GM21576 (cell line): ENCODE results near the gene PLCD3.

Experiments used
- ATAC-seq: cut with Tn5 transposase; IDR thresholded peaks from one replicate; pipeline ENCODE4 v1.9.1; 2021; ENCODE audit warnings: mild to moderate bottlenecking, moderate library complexity; ENCODE audit not compliant: unreplicated experiment

The PLCD3 gene

DNA sequence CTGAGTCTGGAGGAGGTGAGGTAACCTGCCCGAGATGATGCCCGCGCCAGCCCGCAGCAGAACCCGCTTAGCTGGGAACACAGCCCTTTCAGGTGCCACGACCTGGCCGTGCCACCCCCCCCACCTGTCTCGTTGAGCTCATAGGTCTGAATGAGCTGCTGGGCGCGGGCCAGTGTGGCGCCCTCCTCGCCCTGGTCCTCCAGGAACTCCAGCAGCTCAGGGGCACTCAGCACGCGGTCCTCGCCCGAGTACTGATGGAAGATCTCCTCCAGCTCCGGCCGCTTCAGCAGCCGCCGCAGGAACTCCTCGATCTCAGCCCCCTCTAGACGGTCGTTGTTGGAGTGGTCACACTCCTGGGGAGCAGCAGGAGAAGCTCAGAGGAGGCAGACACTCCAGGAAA lies 13.6 kb downstream of the PLCD3 start:
- no peak for ATAC-seq

DNA sequence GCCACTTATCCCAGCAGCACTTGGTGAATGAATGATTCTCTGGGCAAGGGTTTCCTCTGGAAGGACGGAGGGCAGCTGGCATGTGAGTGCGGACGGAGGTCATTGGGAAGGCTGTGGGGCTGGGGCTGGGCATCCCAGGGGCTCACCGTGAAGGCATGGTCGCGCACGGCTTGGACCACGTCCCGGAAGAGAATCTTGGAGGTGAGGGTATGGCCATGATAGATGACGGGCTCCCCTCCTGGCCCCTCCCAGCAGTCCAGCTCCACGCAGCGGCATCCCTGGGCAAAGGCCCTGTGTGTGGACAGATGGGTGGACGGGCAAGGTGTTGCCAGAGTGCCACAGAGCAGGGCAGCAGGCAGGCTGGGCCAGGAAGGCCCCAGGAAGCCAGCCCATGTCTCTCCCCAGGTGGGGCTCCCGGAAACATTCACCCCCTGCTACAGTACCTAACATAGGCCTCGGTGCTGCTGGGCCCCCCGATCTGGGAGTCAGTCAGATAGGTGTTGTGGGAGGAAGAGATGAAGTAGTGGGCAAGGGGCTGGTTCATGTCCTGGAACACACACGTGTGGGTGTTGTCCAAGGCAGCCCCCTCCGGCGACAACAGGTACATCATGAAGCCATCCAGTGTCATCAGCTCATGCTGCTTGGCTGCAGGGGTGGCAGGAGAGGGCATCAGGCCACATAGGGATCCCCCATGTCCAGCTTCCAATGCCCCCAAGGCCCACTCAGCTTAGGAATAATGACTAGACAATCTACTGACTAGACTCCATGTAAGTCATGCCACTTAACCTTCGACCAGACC lies 14.3 kb downstream of the PLCD3 start:
- ATAC-seq: no peak

DNA sequence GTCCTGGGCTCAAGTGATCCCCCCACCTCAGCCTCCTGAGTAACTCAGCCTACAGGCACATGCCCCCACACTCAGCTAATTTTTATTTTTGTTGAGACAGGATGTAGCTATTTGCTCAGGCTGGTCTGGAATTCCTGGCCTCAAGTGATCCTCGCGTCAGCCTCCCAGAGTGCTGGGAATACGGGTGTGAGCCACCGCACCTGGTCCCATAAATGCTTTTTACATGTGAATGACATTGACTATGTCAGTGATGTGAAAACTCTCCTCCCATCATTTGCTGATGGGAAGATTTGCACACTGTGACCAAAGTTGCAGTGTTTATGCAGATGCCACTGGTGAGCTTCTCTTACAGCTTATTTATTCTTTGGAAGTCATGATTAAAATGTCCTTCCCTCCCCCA lies 15.0 kb downstream of the PLCD3 start:
- no peak for ATAC-seq

DNA sequence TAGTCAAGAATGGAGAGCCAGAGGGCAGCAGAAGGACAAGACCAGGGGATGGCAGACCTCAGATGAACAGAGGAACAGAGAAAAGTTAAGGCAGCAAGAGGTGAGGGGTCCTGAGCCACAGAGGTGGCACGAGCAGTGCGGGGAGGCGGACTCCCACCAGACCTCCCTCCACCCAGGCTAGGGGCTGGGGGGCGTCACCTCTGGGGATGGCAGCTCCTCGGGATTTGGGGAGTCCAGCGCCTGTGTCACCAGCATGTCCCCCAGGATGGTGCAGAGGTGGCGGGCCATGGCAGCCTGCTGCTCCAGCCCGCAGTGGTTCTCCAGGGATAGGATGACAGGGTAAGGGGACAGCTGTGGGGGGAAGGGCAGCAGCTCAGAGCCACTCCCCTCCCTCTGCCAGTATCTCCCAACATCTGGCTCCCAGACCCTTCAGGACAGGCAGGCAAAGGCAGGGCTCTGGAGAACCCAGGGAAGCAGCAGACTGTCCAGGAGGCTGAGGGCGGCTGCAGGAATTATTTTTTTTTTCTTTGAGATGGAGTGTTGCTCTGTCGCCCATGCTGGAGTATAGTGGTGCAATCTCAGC lies 15.8 kb downstream of the PLCD3 start:
- ATAC-seq: no peak

DNA sequence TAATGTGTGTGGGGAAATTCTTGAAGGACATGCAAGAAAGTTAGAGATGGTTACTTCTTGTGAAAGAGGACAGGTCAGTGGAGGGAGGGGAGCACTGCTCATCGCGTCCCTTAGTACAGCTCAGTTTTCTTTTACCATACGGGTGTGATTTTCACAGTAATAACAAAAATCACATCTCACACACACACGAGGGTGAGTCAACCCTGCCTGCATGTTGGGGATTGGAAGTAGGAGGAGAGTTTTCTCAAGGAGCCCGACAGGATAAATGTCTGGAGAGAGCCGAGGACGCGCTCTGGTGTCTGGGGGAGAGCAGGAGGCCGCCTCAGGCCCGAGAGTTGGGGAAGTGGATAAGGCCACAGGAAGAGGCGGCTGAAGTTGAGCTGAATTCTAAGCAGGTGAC lies 16.4 kb downstream of the PLCD3 start:
- ATAC-seq: no peak

DNA sequence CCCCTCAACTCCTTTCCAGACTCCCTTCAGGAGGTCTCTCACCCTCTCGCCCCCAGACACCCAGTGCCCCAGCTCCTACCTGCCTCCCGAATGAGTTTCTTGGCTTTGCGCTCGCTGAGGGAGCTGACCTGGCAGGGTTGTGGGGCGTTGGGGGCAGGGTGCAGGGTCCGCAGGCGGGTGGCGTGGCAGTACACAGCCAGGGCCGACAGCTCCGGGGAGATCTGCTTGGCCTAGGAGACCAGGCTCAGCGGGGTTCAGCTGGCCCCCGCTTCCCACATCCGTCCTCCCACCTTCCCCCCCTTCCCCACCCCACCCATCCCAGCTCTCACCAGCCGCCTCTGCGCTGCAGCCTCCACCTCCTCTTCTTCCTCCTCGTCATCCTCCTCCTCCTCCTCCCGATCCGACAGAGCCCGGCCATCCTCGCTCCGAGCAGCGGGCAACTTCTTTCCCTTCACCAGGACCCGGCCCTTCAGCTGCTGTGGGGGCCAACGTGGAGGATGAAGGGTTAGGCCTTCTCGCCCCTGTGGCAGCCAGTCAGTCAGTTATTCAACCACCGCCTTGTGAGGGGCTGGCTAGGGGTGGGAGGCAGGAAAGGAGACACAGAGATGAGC lies 17.2 kb downstream of the PLCD3 start:
- ATAC-seq: no peak

DNA sequence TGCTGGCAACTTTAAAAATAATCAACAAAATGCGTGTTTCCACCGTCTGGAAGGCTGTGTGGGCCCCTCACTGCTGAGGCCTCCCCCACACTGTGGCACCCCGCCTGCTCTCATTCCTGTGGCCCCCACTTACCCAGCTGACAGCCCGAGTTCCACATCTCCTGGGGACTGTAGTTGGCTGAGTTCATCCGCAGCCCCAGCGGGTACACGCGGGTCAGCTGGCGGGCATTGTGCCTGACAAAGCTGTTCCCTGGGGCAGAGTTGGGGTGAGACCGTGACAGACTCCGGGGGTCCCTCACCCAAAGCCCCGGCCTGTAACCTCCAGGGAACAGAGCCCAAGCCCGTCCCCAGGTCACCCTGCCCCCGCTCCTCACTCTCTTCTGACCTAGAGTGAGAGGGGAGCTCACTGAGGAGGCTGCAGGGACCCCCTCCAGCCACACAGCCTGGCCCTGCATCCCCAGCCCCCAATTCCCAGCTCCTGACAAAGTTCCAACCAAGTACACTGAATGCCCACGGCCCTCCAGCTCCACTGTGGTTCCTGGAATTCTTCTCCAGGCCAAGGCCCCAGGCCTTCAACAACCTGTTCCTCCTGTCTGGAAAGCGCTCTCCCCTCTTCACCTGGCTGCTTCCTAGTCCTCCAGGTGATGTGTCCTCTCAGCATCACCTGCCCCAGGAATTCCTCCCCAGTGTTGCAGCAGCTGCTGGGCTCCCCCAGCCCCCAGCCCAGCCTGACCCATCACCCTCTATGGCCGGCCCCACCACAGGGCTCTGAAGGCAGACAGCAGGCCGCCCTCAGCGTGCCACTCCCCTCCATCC lies 18.0 kb downstream of the PLCD3 start:
- ATAC-seq: no peak

DNA sequence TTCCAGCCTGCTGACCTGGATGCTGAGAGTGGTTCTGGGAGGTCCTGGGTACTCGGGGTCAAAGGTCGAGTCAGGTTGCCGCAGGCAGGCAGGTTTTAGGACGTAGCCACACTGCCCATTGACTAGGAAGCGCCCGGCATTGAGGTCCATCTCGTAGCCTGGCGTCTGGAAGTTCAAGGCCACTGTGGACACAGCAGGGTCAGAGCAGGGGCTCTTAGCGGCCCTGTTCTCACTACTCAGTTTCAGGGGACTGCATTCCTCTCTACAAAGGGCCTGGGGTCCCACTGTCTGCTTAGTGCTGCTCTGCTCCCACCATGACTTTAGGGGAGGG lies 18.9 kb downstream of the PLCD3 start:
- ATAC-seq: no peak

DNA sequence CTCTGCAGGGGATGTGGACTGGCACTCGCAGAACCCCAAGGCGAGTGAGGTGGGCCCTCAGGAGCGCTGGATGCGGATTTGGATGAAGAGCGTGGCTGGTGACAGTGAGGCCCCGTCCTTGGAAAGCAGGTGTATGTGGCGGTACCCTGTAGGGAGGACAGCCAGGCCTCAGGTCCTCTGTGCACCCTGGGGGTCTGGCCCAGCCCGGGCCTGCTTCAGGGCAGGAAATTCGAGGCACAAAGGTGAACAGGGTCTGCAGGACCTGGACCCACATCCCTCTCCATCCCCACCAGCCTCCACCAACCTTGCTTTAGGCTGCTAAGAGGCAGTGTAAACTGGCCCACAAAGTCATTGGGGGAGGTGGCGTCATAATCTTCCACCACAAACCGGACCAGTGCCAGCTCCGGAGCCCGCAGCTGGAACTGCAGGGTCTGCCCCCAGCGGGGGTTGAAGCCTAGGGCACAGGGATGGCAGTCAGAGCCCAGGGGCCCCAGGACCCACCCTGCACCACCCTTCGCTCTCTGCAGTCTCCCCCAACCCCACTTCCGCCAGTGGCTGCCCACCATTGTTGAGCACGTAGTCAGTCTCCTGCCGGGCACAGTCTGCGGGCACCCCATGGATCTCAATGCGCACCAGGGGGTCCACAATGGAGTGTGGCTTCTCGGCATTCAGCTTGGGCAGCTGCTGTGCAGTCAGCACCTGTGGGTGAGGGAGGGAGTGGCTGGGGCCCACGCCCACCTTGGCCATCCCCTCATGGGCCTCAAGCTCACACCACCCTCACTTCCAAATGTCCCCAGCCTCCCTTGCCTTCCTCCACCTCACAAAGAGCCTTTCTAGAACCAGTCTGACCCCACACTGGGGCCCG lies 19.5 kb downstream of the PLCD3 start:
- no peak for ATAC-seq

DNA sequence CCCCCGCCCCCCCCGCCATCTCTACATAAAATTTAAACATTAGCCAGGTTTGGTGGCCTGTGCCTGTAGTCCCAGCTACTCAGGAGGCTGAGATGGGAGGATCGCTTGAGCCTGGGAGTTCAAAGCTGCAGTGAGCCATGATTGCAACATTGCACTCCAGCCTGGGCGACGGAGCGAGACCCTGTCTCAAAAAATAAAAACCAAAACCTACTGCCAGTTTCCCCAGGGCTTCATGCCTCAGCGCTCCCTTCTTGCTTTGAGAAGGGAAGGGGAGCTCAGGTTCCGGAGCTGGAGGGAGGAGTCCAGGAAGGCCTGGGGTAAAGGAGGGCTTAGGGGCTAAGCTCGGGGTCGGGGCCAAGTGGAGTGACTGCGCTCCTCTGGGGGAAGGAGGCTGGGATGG lies 20.5 kb downstream of the PLCD3 start:
- no peak for ATAC-seq

DNA sequence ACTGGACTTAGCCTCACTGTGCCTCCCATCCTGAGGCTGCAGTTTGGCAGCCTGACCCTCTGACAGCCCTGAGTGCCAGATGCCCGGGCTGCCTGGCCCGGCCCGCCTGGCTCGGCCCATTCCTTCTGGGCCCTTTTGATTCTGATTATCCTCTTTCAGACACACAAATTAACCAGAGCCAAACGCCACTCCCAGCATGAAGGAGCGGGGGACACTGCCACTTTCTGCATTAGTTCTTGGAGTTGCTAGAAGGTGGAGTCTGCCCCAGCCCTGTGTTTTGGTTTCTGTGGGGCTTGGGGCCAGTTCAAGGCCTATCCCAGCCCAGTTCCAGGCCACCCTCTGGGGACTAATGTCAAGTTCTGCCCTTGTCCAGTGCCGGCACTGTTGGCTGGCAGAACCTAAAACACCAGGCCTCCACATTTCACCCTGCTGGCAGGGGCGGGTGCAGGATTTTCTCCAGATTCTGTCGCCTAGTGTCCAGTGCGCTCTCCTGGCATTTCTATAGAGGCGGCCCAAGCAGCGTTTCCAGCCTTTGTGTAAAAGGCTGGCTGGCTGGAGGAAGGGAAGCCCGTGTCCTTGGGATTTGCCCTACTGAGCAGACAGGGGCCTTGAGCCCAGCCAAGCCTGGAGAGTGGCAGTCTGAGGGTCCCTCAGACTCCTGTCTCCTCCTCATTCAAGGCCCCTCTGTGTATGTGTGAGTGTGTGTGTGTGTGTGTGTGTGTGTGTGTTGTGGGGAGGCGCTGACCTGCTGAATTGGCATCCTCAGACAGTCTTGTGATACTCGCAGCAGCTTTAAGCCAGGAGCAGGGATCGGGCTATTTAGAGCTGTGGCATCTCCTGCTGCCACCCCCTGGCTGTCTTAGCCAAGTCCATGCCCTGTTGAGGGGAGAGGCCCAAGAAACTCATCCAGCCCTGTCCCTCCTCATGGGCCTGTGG lies 21.4 kb downstream of the PLCD3 start:
- ATAC-seq: no peak

DNA sequence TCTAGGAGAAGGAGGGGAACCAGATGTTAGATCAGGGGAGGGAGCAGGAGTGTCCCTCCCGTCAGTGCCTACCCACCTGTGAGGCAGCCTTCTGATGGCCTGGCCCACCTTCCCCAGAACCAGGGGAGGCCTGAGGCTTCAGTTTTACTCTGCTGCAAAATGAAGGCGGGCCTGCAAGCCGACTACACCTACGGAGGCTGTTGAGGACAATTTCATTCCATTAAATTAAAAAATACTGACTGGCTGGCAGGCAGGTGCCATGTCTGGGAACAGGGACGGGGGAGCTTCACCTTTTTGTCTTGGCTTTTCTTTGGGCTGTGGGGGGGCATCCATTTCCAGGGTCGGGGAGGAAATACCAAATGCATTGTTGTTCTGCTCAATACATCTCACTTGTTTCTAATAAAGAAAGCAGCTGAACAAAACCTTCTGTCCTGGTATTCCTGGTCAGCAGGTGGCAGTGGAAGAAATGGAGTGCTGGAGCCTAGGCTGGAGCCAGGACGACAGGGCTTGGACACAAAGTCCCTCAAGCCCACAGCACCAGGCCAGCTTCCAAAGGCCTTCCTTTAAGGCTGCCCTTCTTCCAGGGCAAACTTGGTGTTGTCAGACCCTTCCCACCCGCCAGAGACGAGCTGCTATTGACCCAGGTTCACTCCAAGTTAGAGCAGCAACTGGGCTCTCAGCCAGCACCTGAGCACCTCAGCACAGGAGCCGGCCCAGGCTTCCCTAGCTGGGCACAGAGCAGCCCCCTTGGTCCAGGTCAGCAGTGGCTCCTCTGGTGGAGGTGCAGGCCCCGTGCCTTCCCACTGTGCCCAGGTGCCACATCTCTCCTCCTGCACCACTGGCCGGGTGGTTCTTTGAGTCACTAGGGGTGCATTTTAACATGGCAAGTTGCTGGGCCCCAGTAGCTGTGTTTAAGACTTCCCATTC lies 23.5 kb downstream of the PLCD3 start:
- no peak for ATAC-seq

DNA sequence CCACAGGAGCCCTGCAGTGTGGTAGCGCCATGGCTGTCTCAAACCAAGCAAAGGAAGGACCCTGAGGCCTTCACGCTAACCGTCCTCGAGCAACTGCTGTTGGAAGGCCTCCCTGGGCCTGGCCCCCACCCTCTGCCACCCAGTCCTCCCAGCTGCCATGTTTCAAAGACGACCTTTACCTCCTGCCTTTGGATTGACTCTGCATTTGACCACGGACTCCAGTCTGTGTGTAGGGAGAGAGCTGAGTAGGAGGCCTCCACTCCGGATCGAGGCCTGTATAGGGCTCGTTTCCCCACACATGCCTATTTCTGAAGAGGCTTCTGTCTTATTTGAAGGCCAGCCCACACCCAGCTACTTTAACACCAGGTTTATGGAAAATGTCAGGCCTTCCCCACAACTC lies 24.3 kb downstream of the PLCD3 start:
- no peak for ATAC-seq

DNA sequence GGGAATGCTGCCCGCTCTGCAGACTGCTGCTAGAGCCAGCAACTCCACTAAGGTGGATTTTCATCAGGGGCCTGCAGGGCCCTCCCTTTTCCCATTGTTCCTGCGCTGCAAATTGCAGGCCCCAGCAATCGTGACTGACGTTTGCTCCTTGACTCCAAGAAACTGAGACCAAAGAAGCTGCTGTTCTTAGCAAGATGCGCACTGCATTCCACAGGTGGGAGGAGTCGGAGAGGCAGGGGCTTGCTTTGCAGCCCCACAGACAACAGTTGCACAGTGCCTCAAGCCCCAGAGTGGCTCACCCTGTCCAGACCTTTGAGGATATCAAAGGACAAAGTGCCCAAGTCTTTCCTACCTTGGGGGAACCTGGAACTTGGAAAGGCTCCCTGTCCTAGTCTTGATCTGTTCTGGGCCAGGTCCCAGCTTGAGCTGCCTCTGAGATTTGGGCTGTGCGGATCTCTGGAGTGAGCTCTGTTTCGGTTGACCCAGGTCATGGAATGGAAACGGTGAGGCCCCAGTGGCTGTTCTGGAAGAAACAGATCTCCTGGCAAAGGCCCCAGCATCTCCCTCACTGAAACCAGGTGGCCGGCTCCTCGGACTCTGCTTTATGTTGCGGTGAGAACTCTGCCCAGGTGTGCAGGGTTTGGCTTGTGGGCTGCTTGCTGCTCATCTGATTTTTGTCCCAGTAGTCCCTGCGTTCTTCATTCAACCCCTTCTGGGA lies 24.9 kb downstream of the PLCD3 start:
- ATAC-seq: no peak

DNA sequence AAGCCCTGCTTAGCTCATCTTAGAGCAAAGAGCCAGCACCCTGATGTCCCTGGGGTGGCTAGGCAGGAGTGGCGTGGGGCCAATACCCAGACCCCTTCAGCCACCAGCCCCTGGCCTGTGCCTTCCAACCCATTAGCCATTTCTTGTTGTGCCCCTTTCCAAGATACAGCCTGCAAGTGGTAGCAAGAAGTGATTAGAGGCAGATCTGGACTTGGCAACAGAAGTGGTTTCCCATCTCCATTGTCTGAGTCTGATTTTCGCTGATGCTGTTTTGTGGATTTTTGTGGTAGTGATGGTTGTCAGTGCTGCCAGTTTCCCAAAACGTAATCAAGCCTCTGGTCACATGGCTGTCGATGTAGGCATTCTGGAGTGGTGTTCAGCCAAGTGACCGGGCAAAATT lies 25.7 kb downstream of the PLCD3 start:
- no peak for ATAC-seq

DNA sequence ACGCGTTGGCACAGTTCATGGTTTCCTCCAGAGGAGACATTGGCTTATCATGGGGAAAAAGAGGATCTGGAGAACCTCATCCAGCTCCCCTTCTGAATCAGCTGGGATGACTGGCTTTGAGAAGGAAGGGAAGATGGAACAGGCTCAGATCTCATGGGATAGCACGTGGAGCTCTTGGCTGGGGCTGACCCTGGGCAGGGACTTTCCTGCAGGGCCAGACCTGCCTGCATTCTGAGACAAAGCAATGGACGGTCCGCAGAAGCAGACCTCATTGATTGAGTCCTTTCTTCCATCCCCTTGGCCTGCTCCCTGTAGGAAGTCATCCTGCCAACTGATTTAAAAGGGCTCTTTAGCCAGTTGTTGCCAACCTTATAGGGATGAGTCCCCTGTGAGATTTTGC lies 26.2 kb downstream of the PLCD3 start:
- ATAC-seq: no peak

DNA sequence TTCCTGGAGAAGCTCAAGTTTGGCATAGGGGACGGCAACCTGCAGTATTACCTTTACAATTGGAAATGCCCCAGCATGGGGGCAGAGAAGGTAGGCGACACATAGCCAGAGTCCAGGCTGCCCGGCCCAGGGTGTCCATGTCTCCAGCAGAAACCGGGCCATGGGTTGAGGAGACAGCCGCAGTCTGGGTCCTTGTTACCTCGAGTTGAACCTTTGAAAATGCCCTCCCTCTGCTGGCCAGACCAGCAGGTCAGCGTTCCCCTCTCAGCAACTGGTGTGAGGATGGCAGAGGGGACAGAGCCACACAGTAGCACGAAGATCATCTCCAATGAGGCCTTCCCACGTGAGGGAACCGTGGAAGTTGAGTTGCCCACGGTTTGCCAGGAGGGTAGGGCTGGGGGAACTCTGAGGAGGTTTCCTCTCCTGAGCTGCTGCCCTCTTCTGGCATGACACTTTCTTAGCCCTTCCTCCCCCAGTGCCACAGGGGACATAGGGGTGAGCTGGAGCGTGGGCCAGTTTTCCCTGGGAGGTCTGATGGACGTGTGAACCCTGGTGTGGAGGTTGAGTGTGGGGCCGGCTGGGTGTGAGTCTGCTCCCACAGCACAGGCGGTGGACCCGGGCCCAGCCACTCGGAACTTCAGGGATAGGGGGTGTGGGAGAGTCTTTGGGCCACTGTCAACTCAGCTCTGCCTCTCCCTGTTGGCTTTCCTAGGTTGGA lies 27.2 kb downstream of the PLCD3 start:
- no peak for ATAC-seq
